ENCODE results near the gene DNM3.

DNA sequence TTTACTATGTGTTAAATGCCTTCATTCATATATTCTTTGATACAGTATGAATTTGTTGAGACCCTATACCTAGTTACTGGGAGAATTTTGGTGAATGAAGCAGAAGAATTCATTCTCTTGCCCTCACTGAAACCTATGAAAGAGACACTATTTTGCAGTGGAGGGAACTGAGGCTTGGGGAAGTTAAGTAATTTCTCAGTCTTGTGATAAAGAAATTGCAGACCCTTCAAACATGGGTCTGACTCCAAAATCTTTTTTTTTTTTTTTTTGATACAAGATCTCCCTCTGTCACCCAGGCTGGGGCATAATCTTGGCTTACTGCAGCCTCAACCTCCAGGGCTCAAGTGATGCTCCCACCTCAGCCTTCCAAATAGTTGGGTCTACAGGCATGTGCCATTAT lies 132.1 kb downstream of the DNM3 start:
- TF ChIP-seq POLR2AphosphoS5 (IDR thresholded peaks at IDR 0.05; ENCODE audit: insufficient read depth, low read depth, low read length) (no peak), EZH2 (IDR thresholded peaks at IDR 0.05; ENCODE audit: borderline replicate concordance, low read depth, low read length, severe bottlenecking) (no peak), MYC (IDR thresholded peaks at IDR 0.05; ENCODE audit: low read depth, low read length) (no peak), FOS (IDR thresholded peaks at IDR 0.05; ENCODE audit: borderline replicate concordance, insufficient read depth, low read length) (no peak), POLR2A (IDR thresholded peaks at IDR 0.05; ENCODE audit: low read depth, low read length) (no peak), GATA2 (IDR thresholded peaks at IDR 0.05; ENCODE audit: insufficient read depth, insufficient read length, low read depth, low read length) (no peak)
- TF ChIP-seq, protein P1, sequence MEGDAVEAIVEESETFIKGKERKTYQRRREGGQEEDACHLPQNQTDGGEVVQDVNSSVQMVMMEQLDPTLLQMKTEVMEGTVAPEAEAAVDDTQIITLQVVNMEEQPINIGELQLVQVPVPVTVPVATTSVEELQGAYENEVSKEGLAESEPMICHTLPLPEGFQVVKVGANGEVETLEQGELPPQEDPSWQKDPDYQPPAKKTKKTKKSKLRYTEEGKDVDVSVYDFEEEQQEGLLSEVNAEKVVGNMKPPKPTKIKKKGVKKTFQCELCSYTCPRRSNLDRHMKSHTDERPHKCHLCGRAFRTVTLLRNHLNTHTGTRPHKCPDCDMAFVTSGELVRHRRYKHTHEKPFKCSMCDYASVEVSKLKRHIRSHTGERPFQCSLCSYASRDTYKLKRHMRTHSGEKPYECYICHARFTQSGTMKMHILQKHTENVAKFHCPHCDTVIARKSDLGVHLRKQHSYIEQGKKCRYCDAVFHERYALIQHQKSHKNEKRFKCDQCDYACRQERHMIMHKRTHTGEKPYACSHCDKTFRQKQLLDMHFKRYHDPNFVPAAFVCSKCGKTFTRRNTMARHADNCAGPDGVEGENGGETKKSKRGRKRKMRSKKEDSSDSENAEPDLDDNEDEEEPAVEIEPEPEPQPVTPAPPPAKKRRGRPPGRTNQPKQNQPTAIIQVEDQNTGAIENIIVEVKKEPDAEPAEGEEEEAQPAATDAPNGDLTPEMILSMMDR (IDR thresholded peaks at IDR 0.05; ENCODE audit: extremely low read depth in 1 of 2, insufficient read depth in 1 of 2, low read depth in 1 of 2, low read length in 2 of 2) = no peak
- TF ChIP-seq, protein P2, sequence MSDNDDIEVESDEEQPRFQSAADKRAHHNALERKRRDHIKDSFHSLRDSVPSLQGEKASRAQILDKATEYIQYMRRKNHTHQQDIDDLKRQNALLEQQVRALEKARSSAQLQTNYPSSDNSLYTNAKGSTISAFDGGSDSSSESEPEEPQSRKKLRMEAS (IDR thresholded peaks at IDR 0.05; ENCODE audit: insufficient read depth, insufficient read length) = no peak
